Ovary (tissue), 9 donors: ENCODE data around the gene TRAM2. TPM values are rescaled to one million over a fixed set of nuclear protein-coding genes. Genes with fewer than 3 reads are reported as not detected.

Experiments
- DNase-seq, 5 donors: peaks; one replicate each; pipeline ENCODE4 v3.0.0-alpha.2; 2019 to 2020
- H3K27ac ChIP-seq, 2 donors: fragments of 200-600 bp; one replicate each; pipeline versions ENCODE4 v1.5.1 to v1.8.0; 2019 to 2022
- H3K27me3 ChIP-seq: fragments of 200-600 bp; one replicate; pipeline ENCODE4 v1.8.0; 2022
- H3K36me3 ChIP-seq: fragments of 200-600 bp; sonication (generic); one replicate; pipeline ENCODE4 v1.5.1; 2019
- H3K4me1 ChIP-seq: one replicate; pipeline ENCODE4 v1.8.1; 2013; ENCODE audit warnings: mild to moderate bottlenecking, moderate library complexity; ENCODE audit not compliant: insufficient read depth
- H3K4me3 ChIP-seq: fragments of 200-600 bp; sonication (generic); one replicate; pipeline ENCODE4 v1.5.1; 2017
- H3K9me3 ChIP-seq, 2 donors: fragments of 200-600 bp in 1 of 2; sonication (generic) in 1 of 2; one replicate each; pipeline versions ENCODE4 v1.5.1 to v1.8.1; 2013 to 2019; ENCODE audit warnings: mild to moderate bottlenecking in 1 of 2, moderate library complexity in 1 of 2
- CTCF ChIP-seq, 3 donors: fragments of 450-650 bp in 2 of 3; fragments of 200-600 bp in 1 of 3; IDR thresholded peaks; one replicate each; pipeline versions ENCODE4 v1.5.1 to v1.8.0; 2016 to 2022; ENCODE audit warnings: antibody characterized with exemption in 3 of 3, mild to moderate bottlenecking in 1 of 3
- EP300 ChIP-seq: sonication (generic); formaldehyde crosslinking; IDR thresholded peaks from one replicate; pipeline ENCODE4 v1.6.1; 2017; ENCODE audit warnings: antibody characterized with exemption
- POLR2A ChIP-seq: fragments of 450-650 bp; IDR thresholded peaks from one replicate; pipeline ENCODE4 v1.6.1; 2017; ENCODE audit warnings: antibody characterized with exemption, mild to moderate bottlenecking, moderate library complexity
- WGBS, 3 donors: extraction: QIAGEN DNeasy Blood & Tissue Kit in 1 of 3; methylation state at CpG; one replicate each; pipeline versions ENCODE4 v1.1.5 to v1.1.7; 2013 to 2017; 5-methylcytosine and 5-hydroxymethylcytosine counted together
- intact Hi-C, 4 donors: fragments of 100-400 bp; cut with DNase I; formaldehyde crosslinking; loops; one replicate each; pipeline versions ENCODE4 v1.11.0 to v1.15.1; 2022 to 2023
- polyA plus RNA-seq, 2 donors: library from polyadenylated mRNA; stranded (reverse); fragments of 200-250 nt in 1 of 2; fragments of 350-450 nt in 1 of 2; fragmentation: Illumina TruSeq in 1 of 2; extraction: RNeasy Lipid Tissue Mini Kit (QIAGEN cat#74804) in 1 of 2; gene quantifications; one replicate each; pipeline ENCODE4 v1.2.3, GENCODE V29; 2013 to 2014
- total RNA-seq, 7 donors: library from RNA; depleted of rRNA in 2 of 7; stranded (reverse); fragments of >200 nt in 2 of 7; fragmentation: NEBNext Ultra II Directional in 3 of 7; extraction: Animal tissue kit (Norgen Biotek cat#: 25700) in 3 of 7; gene quantifications; one replicate each; pipeline versions ENCODE4 v1.1.0 to v1.2.4, GENCODE V29; 2016 to 2023
- donor health status: DM: no; HTN: no; CAD: no; lungs with moderate emphysema.
- donor health status: DM: no; HTN: no; CAD: no.
- donor health status: Bipolar disorder and iron deficiency.
- donor health status: DM: yes; HTN: yes; CAD: no.
- donor health status: DM: no; HTN: no; CAD: no.
- donor health status: DM: yes; HTN: yes; CAD: no.

Gene TRAM2
- total and polyA plus RNA-seq, 9 donors: 7.7 to 36.9 (median 22.0) TPM

GRCh38 chr6:52596371-52597028 is 19.6 kb upstream of the TRAM2 start:
- TF ChIP-seq CTCF (IDR thresholded peaks at IDR 0.05) (no peak), POLR2A (no peak), EP300 (no peak)
- Histone ChIP-seq H3K4me1 (peaks cover 7% of the 10 kb centered on the region), H3K9me3 (no peaks in the 10 kb centered on the region), H3K27ac (peak overlapping the region in 1 of 2 donors; percentile 54), H3K36me3 (no peaks in the 10 kb centered on the region), H3K27me3 (no peaks in the 10 kb centered on the region), H3K4me3 (no peak overlapping the region)
- no peak for DNase-seq
- 5 to 18% (median 11%) methylated on average over 2 of the region's 2 CpGs for WGBS, 3 donors
- intact Hi-C loops: loop anchor here in 3 of 4 donors (5.0 to 10.0 kb wide), 3 partner anchors 68 to 179 kb away; partner anchors contain the start of gene EFHC1 (in 1 of the 3)

- Histone ChIP-seq H3K9me3 (no peaks in the 10 kb centered on the region), H3K27ac (peak overlapping the region in 1 of 2 donors; percentile 54), H3K4me3 (no peak overlapping the region), H3K27me3 (no peaks in the 10 kb centered on the region), H3K36me3 (no peaks in the 10 kb centered on the region), H3K4me1 (peaks cover 7% of the 10 kb centered on the region)
- DNase-seq: no peak
- TF ChIP-seq EP300: no peak
- no peak for TF ChIP-seq POLR2A
- TF ChIP-seq CTCF (IDR thresholded peaks at IDR 0.05): no peak
- intact Hi-C loops: loop anchor here in 3 of 4 donors (5.0 to 10.0 kb wide), 3 partner anchors 69 to 178 kb away; partner anchors contain the start of gene EFHC1 (in 1 of the 3)
These were observed 18.9 kb upstream of the TRAM2 start for GRCh38 chr6:52595796-52596130.

- no peak overlapping the region for H3K4me3 ChIP-seq
- intact Hi-C loops: loop anchor here in 3 of 4 donors (5.0 to 10.0 kb wide), 3 partner anchors 70 to 178 kb away; partner anchors contain the start of gene EFHC1 (in 1 of the 3)
- TF ChIP-seq CTCF (IDR thresholded peaks at IDR 0.05) (no peak), EP300 (no peak), POLR2A (no peak)
- H3K27me3 ChIP-seq: no peaks in the 10 kb centered on the region
- no peaks in the 10 kb centered on the region for H3K9me3 ChIP-seq
- H3K36me3 ChIP-seq: no peaks in the 10 kb centered on the region
- peaks cover 7% of the 10 kb centered on the region for H3K4me1 ChIP-seq
- peak in 4 of 5 donors; percentile 37 to 59 (median 44) for DNase-seq
- peak overlapping the region in 1 of 2 donors; percentile 54 for H3K27ac ChIP-seq
- 4 to 6% (median 5%) methylated on average over 7 of the region's 7 CpGs for WGBS, 3 donors
These were observed 18.3 kb upstream of the TRAM2 start for GRCh38 chr6:52595000-52595795.

GRCh38 chr6:52594221-52594620 is 17.4 kb upstream of the TRAM2 start:
- intact Hi-C loops: loop anchor here in 1 of 4 donors (10.0 kb wide), 1 partner anchor 71 kb away; no protein-coding TSS in a partner anchor
- DNase-seq: no peak
- Histone ChIP-seq H3K4me3 (no peak overlapping the region), H3K9me3 (no peaks in the 10 kb centered on the region), H3K36me3 (no peaks in the 10 kb centered on the region), H3K27ac (no peak overlapping the region), H3K27me3 (no peaks in the 10 kb centered on the region), H3K4me1 (peaks cover 7% of the 10 kb centered on the region)
- TF ChIP-seq CTCF (IDR thresholded peaks at IDR 0.05) (no peak), EP300 (no peak), POLR2A (no peak)
- 61 to 69% (median 66%) methylated on average over 5 of the region's 5 CpGs for WGBS, 3 donors
